ENCODE results near the gene IQCM.

DNA sequence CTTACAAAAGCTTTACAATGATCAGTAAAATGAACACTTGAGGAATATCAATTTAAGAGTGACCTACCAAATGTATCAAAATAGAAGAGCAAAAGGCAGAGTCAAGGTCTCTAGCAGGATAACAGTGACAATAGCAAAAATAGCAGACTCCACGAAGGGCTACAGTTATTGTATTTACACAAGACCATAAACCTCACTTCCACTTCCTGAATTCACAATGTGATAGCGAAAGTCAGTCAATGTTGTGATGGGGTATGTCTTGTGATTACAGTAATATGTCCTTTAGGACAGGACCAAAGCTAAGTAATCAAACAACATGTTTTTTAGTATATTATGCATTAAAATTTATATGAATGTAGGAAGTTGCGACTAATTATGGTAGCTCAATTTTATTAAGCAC is 139.6 kb downstream of the IQCM start:
- TF ChIP-seq POLR2AphosphoS5 (IDR thresholded peaks at IDR 0.05; ENCODE audit: low read depth, low read length) (no peak), SIN3A (IDR thresholded peaks at IDR 0.05; ENCODE audit: borderline replicate concordance, insufficient read depth, low read depth, low read length) (no peak), TCF7L2 (IDR thresholded peaks at IDR 0.05; ENCODE audit: low read depth, low read length) (no peak)
- TF ChIP-seq, protein P1, sequence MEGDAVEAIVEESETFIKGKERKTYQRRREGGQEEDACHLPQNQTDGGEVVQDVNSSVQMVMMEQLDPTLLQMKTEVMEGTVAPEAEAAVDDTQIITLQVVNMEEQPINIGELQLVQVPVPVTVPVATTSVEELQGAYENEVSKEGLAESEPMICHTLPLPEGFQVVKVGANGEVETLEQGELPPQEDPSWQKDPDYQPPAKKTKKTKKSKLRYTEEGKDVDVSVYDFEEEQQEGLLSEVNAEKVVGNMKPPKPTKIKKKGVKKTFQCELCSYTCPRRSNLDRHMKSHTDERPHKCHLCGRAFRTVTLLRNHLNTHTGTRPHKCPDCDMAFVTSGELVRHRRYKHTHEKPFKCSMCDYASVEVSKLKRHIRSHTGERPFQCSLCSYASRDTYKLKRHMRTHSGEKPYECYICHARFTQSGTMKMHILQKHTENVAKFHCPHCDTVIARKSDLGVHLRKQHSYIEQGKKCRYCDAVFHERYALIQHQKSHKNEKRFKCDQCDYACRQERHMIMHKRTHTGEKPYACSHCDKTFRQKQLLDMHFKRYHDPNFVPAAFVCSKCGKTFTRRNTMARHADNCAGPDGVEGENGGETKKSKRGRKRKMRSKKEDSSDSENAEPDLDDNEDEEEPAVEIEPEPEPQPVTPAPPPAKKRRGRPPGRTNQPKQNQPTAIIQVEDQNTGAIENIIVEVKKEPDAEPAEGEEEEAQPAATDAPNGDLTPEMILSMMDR (IDR thresholded peaks at IDR 0.05) = no peak
- TF ChIP-seq, protein P2, sequence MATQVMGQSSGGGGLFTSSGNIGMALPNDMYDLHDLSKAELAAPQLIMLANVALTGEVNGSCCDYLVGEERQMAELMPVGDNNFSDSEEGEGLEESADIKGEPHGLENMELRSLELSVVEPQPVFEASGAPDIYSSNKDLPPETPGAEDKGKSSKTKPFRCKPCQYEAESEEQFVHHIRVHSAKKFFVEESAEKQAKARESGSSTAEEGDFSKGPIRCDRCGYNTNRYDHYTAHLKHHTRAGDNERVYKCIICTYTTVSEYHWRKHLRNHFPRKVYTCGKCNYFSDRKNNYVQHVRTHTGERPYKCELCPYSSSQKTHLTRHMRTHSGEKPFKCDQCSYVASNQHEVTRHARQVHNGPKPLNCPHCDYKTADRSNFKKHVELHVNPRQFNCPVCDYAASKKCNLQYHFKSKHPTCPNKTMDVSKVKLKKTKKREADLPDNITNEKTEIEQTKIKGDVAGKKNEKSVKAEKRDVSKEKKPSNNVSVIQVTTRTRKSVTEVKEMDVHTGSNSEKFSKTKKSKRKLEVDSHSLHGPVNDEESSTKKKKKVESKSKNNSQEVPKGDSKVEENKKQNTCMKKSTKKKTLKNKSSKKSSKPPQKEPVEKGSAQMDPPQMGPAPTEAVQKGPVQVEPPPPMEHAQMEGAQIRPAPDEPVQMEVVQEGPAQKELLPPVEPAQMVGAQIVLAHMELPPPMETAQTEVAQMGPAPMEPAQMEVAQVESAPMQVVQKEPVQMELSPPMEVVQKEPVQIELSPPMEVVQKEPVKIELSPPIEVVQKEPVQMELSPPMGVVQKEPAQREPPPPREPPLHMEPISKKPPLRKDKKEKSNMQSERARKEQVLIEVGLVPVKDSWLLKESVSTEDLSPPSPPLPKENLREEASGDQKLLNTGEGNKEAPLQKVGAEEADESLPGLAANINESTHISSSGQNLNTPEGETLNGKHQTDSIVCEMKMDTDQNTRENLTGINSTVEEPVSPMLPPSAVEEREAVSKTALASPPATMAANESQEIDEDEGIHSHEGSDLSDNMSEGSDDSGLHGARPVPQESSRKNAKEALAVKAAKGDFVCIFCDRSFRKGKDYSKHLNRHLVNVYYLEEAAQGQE (IDR thresholded peaks at IDR 0.05; ENCODE audit: insufficient read depth in 1 of 2, low read depth in 2 of 2, low read length in 1 of 2) = no peak
